ENCODE data around the gene STARD13. TPM values are rescaled to one million over a fixed set of nuclear protein-coding genes. Genes with fewer than 3 reads are reported as not detected.

Gene STARD13
- total and polyA plus RNA-seq, 8 donors, result 21.9 to 43.6 (median 24.6) TPM

DNA sequence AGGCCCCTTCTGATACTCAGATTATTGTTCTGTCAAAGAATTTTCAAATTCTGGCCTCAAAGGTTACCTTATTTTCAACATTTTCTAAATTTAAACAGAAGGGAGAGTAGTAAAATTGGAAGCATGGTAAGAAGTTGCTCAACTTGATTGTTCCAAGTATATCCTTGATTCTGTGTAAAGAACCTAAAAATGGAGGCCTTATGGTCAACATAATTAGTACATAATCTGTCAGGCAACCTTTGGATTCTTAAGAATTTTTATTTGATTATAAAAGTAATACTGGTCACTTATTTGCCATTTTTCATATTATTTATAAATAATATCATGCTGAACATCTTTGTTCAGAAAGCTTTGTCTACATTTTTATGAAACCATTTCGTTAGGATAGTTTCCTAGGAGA is 83.9 kb downstream of the STARD13 start:
- no peak overlapping the region for H3K27ac ChIP-seq

DNA sequence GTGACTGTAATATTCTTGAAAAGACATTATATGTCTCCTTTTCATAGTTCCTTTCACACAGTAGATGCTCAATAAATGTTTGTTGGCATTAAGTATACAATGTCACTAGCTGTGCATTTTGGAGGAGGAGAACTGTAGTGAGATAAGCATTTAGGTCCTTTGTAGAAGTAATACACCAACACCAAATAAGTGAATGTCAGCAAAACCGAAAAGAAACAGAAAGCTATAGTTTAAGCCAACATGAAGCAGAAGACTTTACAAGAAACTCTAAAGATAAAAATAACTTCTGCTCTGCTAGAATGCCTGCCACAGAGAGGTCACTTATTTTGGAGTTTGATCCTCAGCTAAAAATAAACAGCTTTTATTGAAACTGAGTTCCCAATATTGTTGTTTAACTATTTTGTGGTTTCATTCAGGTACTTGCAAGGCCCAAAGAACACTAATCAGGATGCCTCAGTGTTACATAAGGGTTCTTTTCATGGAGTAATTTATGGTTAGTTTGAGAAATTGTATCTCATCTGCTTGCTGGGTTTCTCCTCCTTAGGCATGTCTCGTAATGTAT is 86.2 kb downstream of the STARD13 start:
- Histone ChIP-seq H3K4me3 (no peak overlapping the region), H3K4me1 (peaks cover 0 to 20% of the 10 kb centered on the region in 2 donors), H3K9me3 (no peaks in the 10 kb centered on the region), H3K36me3 (no peaks in the 10 kb centered on the region), H3K27me3 (no peaks in the 10 kb centered on the region), H3K27ac (no peak overlapping the region)
- intact Hi-C loops (cut with DNase I), result no loop called here
- TF ChIP-seq, protein P1, sequence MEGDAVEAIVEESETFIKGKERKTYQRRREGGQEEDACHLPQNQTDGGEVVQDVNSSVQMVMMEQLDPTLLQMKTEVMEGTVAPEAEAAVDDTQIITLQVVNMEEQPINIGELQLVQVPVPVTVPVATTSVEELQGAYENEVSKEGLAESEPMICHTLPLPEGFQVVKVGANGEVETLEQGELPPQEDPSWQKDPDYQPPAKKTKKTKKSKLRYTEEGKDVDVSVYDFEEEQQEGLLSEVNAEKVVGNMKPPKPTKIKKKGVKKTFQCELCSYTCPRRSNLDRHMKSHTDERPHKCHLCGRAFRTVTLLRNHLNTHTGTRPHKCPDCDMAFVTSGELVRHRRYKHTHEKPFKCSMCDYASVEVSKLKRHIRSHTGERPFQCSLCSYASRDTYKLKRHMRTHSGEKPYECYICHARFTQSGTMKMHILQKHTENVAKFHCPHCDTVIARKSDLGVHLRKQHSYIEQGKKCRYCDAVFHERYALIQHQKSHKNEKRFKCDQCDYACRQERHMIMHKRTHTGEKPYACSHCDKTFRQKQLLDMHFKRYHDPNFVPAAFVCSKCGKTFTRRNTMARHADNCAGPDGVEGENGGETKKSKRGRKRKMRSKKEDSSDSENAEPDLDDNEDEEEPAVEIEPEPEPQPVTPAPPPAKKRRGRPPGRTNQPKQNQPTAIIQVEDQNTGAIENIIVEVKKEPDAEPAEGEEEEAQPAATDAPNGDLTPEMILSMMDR (IDR thresholded peaks at IDR 0.05), result no peak
- ATAC-seq (no peak), DNase-seq (no peak)

More for the DNA sequence above, 83.9 kb downstream of the STARD13 start:
- Histone ChIP-seq H3K36me3 (no peaks in the 10 kb centered on the region), H3K27me3 (no peaks in the 10 kb centered on the region), H3K4me1 (peaks cover 0 to 25% of the 10 kb centered on the region in 2 donors), H3K4me3 (no peak overlapping the region), H3K9me3 (no peaks in the 10 kb centered on the region)
- TF ChIP-seq, protein P1 (IDR thresholded peaks at IDR 0.05), result no peak
- ATAC-seq (no peak), DNase-seq (no peak)
- intact Hi-C loops (cut with DNase I), result no loop called here

DNA sequence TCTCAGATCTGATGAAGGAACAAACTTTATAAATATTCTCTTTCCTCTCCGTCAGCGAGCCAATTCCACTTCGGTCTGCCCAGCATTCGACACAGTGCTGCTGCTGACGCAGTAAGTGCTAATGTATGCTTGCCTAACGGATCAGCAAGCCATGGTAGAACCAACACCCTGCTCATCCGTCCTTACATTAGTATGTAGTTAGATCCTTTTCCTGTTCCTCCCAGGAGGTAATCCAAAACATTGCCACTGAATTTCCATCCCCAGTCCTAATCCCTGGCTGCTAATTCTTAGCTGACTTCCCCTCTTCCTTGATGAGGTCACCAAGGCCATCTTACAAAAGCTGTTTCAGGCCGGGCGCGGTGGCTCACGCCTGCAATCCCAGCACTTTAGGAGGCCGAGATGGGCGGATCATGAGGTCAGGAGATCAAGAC is 88.0 kb downstream of the STARD13 start:
- Histone ChIP-seq H3K27me3 (no peaks in the 10 kb centered on the region), H3K9me3 (no peaks in the 10 kb centered on the region), H3K27ac (peak overlapping the region in 1 of 2 donors; percentile 57), H3K4me1 (peaks cover 0 to 20% of the 10 kb centered on the region in 2 donors), H3K4me3 (no peak overlapping the region), H3K36me3 (no peaks in the 10 kb centered on the region)
- TF ChIP-seq, protein P1 (IDR thresholded peaks at IDR 0.05), result no peak
- intact Hi-C loops (cut with DNase I), result no loop called here
- DNase-seq (peak in 2 of 4 donors; percentile 39 to 53), ATAC-seq (peak; percentile 15)

DNA sequence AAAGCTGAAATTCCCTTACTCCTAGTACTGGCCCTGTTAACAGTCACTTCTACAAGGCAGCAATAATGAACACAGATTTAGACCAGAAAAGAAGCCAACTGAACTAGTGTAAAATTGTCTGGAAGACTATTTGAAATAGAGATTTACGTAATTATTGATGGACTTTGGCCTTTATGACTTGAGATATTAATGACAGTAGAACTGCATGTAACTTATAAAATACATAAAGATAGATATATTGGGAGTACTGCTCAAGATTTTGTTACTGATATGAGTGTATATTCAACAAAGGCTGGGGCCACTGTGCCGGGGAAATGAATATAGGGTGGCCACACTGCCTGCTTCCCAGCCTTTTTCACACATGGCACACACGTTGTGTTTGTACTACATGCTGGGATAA is 88.8 kb downstream of the STARD13 start:
- ATAC-seq, result no peak
- H3K27ac ChIP-seq, result peak overlapping the region; percentile 29 to 38

DNA sequence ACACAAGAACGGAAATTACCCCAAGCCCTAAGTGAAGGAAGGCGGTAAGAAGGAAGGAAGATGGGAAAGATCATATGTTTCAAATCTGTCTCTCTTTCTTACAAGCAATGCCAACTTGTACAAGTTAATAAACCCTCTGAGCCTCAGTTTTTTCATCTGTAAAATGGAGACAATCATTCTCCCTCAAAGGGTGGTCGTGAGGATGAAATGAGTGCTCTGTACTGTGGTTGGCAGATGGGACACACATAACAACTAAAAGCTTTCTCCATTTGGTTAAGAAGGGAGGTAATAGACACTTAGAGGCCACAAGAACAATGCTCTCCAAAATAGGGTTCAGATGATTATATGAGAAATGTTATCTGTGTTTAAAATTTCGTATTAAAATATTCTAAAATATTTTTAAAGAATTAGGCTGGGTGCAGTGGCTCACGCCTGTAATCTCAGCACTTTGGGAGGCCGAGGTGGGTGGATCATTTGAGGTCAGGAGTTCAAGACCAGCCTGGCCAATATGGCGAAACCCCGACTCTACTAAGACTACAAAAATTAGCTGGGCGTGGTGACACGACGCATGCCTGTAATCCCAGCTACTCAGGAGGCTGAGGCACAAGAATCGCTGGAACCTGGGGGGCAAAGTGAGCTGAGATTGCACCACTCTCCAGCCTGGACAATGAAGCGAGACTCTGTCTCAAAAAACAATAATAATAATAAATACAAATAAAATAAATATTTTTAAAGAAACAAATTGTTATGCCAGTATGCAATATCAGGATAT is 89.7 kb downstream of the STARD13 start:
- no peak for ATAC-seq
- Histone ChIP-seq H3K36me3 (no peaks in the 10 kb centered on the region), H3K27ac (peak overlapping the region in 1 of 2 donors; percentile 45), H3K4me1 (peaks cover 0 to 20% of the 10 kb centered on the region in 2 donors), H3K9me3 (no peaks in the 10 kb centered on the region), H3K27me3 (no peaks in the 10 kb centered on the region), H3K4me3 (no peak overlapping the region)
- intact Hi-C loops (cut with DNase I), result no loop called here
- no peak for DNase-seq
- TF ChIP-seq, protein P1 (IDR thresholded peaks at IDR 0.05), result no peak

More for the DNA sequence above, 88.8 kb downstream of the STARD13 start:
- Histone ChIP-seq H3K9me3 (no peaks in the 10 kb centered on the region), H3K27me3 (no peaks in the 10 kb centered on the region), H3K36me3 (no peaks in the 10 kb centered on the region), H3K4me3 (no peak overlapping the region), H3K4me1 (peaks cover 0 to 20% of the 10 kb centered on the region in 2 donors)
- DNase-seq, result no peak
- TF ChIP-seq, protein P1 (IDR thresholded peaks at IDR 0.05), result no peak
- intact Hi-C loops (cut with DNase I), result no loop called here

Measured in left lung (tissue), 10 donors.